ENCODE data around the gene C17orf100.
"Not testable (repeated sequence)": the region's sequence is repeated elsewhere in the genome, so short reads cannot be mapped to it uniquely, and the experiment has no call there.

C17orf100 gene

GRCh38 chr17:6637458-6637840 lies 14.1 kb upstream of the C17orf100 start:
- Mint-ChIP-seq H3K36me3 (peaks cover 22% of the 10 kb centered on the region), H3K27me3 (no peaks in the 10 kb centered on the region), H3K27ac (peak overlapping the region; percentile 92), H3K4me1 (peaks cover 46% of the 10 kb centered on the region), H3K9me3 (no peaks in the 10 kb centered on the region), H3K4me3 (no peak overlapping the region)
- no peak for ATAC-seq

DNA sequence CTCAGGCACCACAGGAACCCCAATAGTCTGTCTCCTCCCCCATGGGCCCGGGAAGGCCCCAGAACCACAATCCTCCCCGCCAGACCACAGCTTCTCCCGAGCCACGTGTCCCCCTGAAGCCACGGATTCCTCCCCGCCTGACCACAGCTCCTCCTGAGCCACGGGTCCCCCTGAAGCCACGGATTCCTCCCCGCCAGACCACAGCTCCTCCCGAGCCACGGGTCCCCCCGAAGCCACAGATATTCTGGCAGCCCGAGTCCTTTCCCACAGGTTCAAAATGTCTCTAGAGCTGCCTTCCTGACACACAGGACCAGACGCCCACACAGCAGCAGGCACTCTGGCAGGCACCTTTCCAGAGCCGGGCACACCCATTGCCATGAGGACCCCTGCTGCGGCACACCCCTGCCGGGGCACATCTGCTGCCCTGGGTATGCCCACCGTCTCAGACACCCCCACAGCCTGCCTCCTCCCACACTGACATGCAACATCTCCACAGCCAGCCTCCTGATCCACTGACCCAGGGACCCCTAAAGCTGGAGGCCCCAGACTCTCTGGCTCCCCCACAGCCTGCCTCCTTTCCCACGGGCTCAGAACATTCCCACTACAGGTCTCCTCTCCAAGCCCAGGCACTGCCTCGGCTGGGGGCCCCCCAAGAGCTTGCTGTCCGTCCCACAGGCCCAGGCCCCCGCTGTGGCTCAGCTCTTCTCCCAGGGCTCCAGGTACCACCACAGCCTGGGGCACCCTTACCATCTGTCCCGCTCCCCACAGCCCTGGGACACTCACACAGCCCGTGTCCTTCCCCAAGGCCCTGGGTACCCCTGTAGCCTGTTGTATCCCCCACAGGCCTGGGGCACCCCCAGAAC lies 13.3 kb upstream of the C17orf100 start:
- Mint-ChIP-seq H3K27me3 (no peaks in the 10 kb centered on the region), H3K4me3 (peak overlapping the region; percentile 96), H3K36me3 (peaks cover 15% of the 10 kb centered on the region), H3K27ac (peak overlapping the region; percentile 92), H3K4me1 (peaks cover 49% of the 10 kb centered on the region), H3K9me3 (no peaks in the 10 kb centered on the region)
- no peak for ATAC-seq

- Mint-ChIP-seq H3K4me1 (peaks cover 52% of the 10 kb centered on the region), H3K4me3 (peak overlapping the region; percentile 96), H3K9me3 (no peaks in the 10 kb centered on the region), H3K27me3 (no peaks in the 10 kb centered on the region), H3K36me3 (peaks cover 11% of the 10 kb centered on the region), H3K27ac (peak overlapping the region; percentile 92)
- no peak for ATAC-seq
Observed at GRCh38 chr17:6639014-6639585, 12.5 kb upstream of the C17orf100 start.

DNA sequence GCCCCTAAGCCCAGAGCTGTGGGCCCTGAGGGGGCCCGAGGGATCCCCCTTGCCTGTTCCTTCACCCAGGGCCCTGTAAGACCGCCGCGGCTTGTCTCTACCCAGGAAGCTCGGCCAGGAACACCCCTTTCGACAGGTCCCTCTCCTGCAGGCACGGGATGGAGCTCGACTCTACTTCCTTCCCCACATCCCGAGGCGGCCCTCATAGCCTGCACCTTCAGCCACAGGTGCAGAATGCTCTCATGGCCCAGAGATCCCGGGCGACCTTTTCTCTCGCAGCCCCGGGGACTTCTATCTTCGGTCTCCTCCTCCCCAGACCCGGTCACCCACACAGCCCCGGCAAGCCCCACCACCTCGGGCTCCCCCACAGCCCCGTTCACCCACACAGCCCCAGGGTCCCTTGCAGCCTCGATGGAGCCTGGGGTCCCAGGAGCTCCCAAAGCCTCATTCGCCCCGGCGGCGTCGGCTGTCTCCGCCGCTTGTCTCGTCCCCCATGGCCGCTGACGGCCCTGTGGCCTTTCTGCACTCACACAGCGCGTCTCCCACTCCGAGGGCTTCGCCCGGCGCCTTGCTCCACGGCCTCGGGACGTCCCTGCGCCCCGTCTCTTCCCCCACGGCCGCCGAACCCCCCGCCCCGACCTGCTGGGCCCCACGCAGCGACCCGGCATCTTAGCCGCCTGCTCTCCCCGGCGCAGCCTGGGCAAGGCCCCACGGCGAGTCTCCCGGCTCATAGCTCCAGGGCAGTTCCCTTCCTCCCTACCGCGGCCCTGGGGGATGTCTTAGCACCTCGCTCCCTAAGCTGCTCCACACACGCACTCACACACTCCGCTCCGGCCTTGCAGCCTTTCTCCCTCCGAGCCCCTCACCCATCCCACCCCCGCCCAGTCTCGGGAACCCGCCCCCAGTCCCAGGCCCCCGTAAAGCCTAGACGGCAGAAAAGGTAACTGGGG lies 11.7 kb upstream of the C17orf100 start:
- ATAC-seq, result peak; percentile 50
- Mint-ChIP-seq H3K9me3 (no peaks in the 10 kb centered on the region), H3K27me3 (no peaks in the 10 kb centered on the region), H3K36me3 (peaks cover 11% of the 10 kb centered on the region), H3K27ac (peak overlapping the region; percentile 92), H3K4me1 (peaks cover 59% of the 10 kb centered on the region), H3K4me3 (peak overlapping the region; percentile 96)

- Mint-ChIP-seq H3K4me1 (peaks cover 61% of the 10 kb centered on the region), H3K27ac (peak within 1 kb of the TSS; percentile 92), H3K4me3 (peak within 1 kb of the TSS; percentile 96), H3K36me3 (peaks cover 16% of the 10 kb centered on the region), H3K27me3 (no peaks in the 10 kb centered on the region), H3K9me3 (no peaks in the 10 kb centered on the region)
- ATAC-seq, result peak; percentile 97
Observed at GRCh38 chr17:6640536-6641246, 10.9 kb upstream of the C17orf100 start, which contains the start of the genes KIAA0753 and TXNDC17. Gene KIAA0753 (minus strand): TSS chr17:6640711. CDS start chr17:6635103, 5,608 bp downstream. Gene TXNDC17 (plus strand): TSS chr17:6641060. CDS start chr17:6641083, 23 bp downstream.

DNA sequence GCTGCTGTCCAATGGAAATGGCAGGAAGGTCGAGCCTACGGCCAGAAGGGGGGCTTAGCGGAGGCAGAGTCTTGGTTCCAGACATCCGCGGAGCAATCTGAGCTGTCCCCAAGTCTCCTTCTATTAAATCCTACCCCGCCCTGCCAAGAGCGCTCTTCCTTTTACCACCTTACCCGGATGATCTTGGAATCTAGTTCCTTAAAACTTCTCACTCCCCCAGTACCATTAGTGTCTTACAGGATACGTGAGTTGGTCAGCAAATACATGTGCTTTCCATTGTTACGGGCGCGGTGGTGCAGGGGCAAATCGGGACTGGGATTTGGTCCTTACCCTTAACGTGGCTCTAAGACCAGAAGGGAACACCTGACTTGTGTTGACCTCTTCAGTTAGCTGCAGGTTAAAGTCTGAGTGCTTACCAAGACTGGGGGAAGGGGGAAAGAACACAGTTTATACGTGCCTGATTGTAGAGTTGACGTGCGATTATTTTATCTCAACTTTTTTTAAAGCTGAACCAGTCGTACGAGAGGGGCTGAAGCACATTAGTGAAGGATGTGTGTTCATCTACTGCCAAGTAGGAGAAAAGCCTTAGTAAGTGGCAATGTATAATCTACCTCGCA lies 10.2 kb upstream of the C17orf100 start:
- Mint-ChIP-seq H3K4me3 (peak overlapping the region; percentile 96), H3K4me1 (peaks cover 61% of the 10 kb centered on the region), H3K36me3 (peaks cover 16% of the 10 kb centered on the region), H3K27ac (peak overlapping the region; percentile 92), H3K9me3 (no peaks in the 10 kb centered on the region), H3K27me3 (no peaks in the 10 kb centered on the region)
- no peak for ATAC-seq

DNA sequence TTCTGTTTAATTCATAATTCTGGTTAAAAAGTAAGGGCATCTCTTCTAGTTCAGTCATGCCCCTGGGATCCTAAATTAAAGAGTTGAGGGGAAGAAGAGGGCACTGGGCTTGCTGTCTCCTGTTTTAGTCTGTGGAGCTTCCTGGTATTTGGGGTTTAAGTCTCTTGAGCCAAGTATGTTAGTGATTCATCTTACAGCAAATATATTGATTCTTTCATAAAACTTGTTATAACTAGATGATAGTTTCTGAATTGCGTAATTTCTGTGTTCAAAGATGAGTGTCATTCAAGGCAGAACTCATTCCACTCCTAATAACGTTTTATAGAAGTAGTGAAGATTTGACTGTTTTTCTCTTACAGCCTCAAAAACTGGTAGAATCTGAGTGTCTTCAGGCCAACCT lies 9.0 kb upstream of the C17orf100 start:
- ATAC-seq, result no peak
- no peak overlapping the region for H3K27ac Mint-ChIP-seq
- peaks cover 22% of the 10 kb centered on the region for H3K36me3 Mint-ChIP-seq
- H3K4me1 Mint-ChIP-seq, result peaks cover 65% of the 10 kb centered on the region
- no peak overlapping the region for H3K4me3 Mint-ChIP-seq
- H3K9me3 Mint-ChIP-seq, result no peaks in the 10 kb centered on the region
- H3K27me3 Mint-ChIP-seq, result no peaks in the 10 kb centered on the region

GRCh38 chr17:6643451-6644125 lies 8.0 kb upstream of the C17orf100 start:
- Mint-ChIP-seq H3K9me3 (no peaks in the 10 kb centered on the region), H3K27ac (no peak overlapping the region), H3K27me3 (no peaks in the 10 kb centered on the region), H3K4me1 (peaks cover 63% of the 10 kb centered on the region), H3K4me3 (no peak overlapping the region), H3K36me3 (peaks cover 22% of the 10 kb centered on the region)
- ATAC-seq, result no peak

GRCh38 chr17:6648181-6648580 lies 3.4 kb upstream of the C17orf100 start:
- no peaks in the 10 kb centered on the region for H3K9me3 Mint-ChIP-seq
- peaks cover 61% of the 10 kb centered on the region for H3K4me1 Mint-ChIP-seq
- H3K4me3 Mint-ChIP-seq, result no peak overlapping the region
- no peak for ATAC-seq
- peaks cover 29% of the 10 kb centered on the region for H3K36me3 Mint-ChIP-seq
- no peak overlapping the region for H3K27ac Mint-ChIP-seq
- H3K27me3 Mint-ChIP-seq, result no peaks in the 10 kb centered on the region

- H3K4me3 Mint-ChIP-seq, result peak overlapping the region; percentile 99
- H3K27ac Mint-ChIP-seq, result peak overlapping the region; percentile 51
- no peaks in the 10 kb centered on the region for H3K27me3 Mint-ChIP-seq
- H3K9me3 Mint-ChIP-seq, result no peaks in the 10 kb centered on the region
- H3K4me1 Mint-ChIP-seq, result peaks cover 58% of the 10 kb centered on the region
- peak; percentile 4 for ATAC-seq
- peaks cover 15% of the 10 kb centered on the region for H3K36me3 Mint-ChIP-seq
Observed at GRCh38 chr17:6651919-6652452, 424 bp downstream of the C17orf100 start.

GRCh38 chr17:6654841-6655731 lies 3.5 kb downstream of the C17orf100 start:
- H3K9me3 Mint-ChIP-seq, result no peaks in the 10 kb centered on the region
- peaks cover 57% of the 10 kb centered on the region for H3K4me1 Mint-ChIP-seq
- ATAC-seq, result no peak
- peaks cover 11% of the 10 kb centered on the region for H3K36me3 Mint-ChIP-seq
- no peak overlapping the region for H3K27ac Mint-ChIP-seq
- H3K27me3 Mint-ChIP-seq, result no peaks in the 10 kb centered on the region
- no peak overlapping the region for H3K4me3 Mint-ChIP-seq

GRCh38 chr17:6655732-6656361 lies 4.3 kb downstream of the C17orf100 start:
- not testable (repeated sequence) for ATAC-seq, H3K9me3 Mint-ChIP-seq, H3K27ac Mint-ChIP-seq, H3K27me3 Mint-ChIP-seq
- peaks cover 11% of the 10 kb centered on the region for H3K36me3 Mint-ChIP-seq
- H3K4me3 Mint-ChIP-seq, result peak overlapping the region; percentile 68
- peaks cover 57% of the 10 kb centered on the region for H3K4me1 Mint-ChIP-seq
